GM18520 (cell line): ENCODE measurements around the gene PCSK9.

Experiments
- ATAC-seq: cut with Tn5 transposase; IDR thresholded peaks from one replicate; pipeline ENCODE4 v1.9.1; 2021; ENCODE audit not compliant: unreplicated experiment

The PCSK9 gene

DNA sequence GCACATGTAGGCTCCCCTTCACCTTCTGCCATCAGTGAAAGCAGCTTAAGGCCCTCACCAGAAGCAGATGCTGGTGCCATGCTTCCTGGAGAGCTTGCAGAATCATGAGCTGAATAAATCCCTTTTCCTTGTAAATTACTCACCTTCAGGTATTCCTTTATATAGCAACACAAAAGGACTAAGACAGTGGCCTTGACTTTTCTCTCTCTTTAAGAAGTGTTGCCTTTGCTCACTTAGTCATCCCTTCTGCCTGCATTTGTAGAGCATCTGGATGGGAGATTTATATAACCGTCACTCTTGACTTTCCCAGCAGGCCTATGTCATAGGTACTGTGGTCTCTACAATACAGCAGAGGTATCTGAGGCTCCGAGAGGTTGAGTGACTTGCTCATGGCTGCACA, 3.7 kb downstream of the PCSK9 start:
- ATAC-seq: no peak

DNA sequence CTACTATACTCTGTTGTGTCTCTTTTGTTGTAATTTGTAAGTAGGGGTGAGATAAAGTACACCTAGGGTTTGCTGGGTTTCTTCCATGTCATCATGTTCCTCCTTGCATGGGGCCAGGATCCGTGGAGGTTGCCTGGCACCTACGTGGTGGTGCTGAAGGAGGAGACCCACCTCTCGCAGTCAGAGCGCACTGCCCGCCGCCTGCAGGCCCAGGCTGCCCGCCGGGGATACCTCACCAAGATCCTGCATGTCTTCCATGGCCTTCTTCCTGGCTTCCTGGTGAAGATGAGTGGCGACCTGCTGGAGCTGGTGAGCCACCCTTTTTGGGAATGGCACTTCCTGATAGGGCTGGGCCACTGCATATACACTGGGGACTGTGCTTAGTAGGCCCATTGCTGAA, 4.4 kb downstream of the PCSK9 start:
- ATAC-seq: no peak

DNA sequence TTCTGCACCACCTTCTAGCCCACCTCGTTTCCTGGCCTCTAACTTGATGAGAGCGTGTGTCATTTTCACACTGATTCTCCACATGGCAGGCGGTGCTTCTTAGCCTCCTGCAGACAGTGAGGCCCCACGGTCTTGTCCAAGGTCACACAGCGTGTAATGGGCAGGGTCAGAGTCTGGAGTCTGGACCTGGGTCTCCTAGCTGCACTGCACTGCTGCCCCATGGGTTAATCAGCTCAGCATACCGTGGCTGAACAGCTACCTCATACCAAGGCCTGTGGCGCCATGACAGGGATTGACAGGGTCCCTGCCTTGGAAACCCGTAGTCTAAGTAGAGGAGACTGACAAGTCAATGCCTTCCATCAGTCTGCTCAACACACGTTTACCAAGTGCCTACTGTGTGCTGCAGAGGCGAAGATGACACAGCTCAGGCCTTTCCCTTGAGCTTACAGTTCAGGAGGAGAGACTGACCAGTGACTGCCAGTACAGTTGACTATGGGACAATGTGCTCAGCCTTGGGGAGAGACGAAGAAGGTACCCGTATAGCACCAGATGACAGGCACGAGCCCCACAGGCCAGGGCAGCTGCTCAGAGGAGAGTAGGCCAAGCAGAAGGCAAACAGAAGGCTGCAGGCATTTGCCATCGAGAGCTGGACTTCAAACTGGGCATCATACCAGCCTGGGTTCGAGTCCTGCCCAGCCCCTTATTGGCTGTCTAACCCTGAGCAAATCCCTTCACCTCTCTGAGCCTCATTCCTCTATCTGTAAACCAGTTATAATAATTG, 5.5 kb downstream of the PCSK9 start:
- ATAC-seq: no peak

DNA sequence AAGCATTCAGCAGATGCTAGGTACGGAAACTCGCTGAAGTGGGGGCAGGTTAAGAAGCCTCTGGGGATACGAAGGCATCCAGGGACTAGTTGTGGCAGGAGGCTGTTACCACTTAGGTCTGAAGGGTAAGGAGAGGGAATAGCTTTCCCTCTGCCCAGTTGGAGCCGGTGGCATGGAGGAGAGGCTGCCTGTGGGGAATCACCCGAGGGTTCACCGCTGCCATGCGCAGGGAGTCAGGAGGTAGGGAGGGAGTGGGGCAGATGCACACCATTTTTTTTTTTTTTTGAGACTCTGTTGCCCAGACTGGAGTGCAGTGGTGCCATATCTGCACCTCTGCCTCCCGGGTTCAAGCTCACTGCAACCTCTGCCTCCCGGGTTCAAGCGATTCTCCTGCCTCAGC, 6.1 kb downstream of the PCSK9 start:
- ATAC-seq: no peak

DNA sequence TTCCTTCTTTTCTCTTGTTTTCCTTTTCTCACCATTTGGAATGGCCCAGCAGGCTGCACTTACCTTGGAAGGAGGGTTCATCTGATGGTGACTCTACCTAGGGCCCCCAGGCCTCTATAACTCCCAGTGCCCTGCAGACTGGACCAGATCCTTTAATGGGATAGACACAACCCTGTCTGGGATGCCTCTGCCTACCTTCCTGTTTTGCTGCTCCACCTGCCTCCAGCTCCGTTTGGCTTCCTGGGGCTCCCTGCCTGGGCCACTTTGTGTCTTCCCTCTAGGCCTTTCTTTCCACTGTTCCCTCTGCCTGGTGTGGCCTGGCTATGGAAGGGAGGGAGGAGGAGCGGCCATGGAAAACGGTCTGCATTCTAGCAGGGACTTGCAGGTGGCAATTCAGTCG, 7.5 kb downstream of the PCSK9 start:
- no peak for ATAC-seq

DNA sequence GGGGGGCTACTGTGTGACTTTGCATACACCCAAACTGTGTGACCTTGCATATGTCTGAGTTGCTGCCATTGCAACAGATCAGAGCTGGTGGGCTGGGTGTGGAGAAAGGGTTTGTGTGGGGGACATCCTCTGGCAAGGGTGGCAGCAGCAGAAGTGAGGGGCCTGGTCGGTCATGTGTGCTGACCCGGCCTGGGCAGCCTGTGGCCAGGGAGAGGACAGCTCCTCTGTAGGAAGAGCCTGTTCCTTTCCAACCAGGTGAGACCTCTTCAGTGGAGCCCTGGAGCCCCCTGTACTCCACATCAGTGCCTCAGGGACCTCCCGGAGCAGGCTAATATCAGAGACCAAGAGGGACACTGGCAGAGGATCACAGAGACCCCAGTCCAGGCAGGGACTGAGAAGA, 8.3 kb downstream of the PCSK9 start:
- ATAC-seq: no peak

DNA sequence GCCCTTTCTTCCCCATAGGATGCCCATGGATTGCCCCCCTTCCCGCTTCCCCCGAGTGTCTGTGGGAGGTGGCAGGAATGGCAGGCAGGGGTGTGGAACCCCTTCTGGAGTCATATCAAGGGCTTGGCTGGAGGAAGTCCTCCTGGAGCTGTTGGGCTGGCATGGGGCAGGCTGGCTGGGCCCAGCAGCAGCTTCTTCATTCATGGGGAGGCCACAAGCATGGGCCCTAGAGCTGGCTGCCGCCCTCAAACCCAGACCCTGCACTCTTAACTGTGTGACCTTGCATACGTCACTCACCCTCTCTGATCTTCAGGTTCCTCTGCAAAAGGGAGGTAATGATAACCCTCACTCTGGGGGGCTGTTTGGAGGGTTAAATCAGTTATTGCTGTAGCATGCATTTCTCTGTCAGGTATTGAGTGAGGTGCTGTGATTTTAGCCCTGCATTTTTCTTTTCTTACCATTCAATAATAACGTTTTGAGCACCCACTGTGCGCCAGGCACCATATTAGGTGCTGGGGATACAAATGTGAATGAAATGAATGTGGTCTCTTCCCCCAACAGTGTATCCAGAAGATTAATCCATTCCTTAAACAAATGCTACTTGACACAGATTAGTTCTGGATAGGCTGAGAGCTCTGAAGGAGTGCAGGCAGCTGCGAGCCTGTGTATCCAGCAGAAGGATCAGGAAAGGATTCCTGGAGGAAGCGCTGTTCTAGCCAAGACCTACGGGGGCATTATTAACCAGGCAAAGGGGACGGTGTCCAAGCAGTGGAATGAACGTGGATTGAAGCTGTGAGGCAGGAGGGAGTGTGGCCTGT, 9.3 kb downstream of the PCSK9 start:
- no peak for ATAC-seq

DNA sequence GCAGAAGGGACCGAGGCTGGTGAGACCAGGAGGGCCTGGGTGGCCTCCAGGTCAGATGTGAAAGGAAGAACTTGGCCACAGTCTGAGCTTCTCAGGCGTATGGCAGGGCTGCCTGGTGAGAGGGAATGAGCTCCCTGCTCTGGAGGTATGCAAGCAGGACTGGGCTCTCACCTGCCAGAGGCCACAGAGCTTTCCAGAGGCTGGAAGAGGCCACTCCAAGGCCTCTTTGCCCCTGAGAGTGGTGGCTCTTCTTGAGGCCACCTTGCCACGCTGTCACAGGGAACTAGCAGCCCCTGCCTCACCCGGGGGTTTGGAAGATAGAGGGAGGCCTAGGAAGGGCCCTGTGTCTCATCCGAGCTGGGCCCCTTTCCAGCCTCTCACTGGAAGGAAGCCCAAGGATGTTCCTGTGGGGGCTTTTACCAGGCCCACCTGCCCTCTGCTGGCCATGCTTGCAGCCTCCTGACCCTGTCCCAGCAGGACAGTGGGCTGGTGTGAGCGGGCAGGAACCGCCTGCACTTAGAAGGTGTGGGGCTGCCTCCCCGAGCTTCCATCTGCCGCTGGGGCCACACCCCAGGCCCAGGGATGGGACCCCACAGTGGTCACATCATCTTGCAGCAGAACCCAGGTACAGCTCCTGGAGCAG, 10.0 kb downstream of the PCSK9 start:
- ATAC-seq: no peak

DNA sequence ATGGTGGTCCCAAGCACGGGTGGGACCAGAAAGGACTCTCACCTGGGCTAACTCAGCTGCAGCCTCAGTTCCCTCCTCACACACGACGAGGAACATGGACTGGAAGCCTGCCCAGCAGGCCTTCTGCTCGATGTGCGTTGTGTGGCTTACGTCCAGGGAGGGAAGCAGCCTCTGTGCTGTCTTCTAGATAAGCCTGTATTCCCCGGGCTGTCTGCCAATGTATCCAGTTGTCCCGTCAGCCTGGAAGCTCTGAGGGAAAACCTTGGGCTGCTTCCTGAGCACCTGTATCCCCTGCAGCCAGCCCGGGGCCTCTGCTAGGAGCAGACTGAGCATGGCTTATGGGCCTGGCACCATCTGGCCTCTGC, 10.5 kb downstream of the PCSK9 start:
- ATAC-seq: no peak

DNA sequence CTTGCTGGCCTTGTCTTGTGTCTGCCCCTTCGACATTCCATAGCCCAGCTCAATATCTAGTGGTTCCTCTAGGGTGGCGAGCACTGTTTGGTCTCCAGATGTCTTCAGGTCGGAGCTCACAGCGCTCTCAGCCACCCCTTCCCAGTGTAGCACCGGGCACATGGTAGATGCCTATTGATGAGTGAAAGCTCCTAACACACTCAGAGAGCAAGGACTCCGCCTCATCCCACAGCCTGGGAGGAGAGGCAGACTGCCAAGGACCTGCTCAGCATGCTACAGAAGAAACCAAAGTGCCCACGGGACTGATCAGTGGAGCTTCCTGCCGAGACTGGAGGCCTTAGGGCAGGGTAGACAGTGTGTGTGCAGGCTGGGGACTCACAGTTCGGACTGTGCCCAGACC, 10.9 kb downstream of the PCSK9 start:
- ATAC-seq: no peak

DNA sequence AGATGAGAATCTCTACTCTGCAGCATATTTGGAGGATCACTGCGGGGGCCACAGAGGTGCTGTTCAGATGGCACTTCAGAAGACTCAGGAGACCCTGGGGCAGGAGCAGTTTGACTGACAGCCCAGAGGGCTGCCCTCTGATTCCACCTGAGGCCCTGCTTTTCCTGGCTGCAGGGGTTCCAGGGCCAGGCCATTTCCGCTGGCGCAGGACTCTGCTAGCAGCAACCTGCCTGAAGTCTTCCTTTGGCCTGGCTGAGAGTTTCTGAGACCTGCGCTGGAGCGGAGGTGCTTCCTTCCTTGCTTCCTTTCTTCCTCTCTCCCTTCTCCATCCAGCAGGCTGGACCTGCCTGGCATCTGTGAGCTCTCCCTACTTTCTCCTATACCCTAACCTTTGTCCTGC, 11.8 kb downstream of the PCSK9 start:
- ATAC-seq: no peak

DNA sequence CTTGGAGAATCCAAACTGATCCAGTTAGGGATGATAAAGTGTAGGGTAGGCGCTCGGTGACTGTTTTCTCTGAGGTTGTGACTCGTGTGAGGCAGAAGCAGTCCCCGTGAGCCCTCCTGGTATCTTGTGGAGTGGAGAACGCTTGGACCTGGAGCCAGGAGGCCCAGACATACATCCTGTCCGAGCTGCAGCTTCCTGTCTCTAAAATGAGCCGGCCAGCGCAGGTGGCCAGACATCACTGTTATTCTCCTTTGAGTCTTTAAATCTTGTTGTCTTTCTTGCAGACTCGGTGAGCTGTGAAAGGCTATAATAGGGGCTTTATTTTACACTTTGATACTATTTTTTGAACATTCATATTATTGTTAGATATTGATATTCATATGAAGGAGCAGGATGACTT, 12.3 kb downstream of the PCSK9 start:
- no peak for ATAC-seq

DNA sequence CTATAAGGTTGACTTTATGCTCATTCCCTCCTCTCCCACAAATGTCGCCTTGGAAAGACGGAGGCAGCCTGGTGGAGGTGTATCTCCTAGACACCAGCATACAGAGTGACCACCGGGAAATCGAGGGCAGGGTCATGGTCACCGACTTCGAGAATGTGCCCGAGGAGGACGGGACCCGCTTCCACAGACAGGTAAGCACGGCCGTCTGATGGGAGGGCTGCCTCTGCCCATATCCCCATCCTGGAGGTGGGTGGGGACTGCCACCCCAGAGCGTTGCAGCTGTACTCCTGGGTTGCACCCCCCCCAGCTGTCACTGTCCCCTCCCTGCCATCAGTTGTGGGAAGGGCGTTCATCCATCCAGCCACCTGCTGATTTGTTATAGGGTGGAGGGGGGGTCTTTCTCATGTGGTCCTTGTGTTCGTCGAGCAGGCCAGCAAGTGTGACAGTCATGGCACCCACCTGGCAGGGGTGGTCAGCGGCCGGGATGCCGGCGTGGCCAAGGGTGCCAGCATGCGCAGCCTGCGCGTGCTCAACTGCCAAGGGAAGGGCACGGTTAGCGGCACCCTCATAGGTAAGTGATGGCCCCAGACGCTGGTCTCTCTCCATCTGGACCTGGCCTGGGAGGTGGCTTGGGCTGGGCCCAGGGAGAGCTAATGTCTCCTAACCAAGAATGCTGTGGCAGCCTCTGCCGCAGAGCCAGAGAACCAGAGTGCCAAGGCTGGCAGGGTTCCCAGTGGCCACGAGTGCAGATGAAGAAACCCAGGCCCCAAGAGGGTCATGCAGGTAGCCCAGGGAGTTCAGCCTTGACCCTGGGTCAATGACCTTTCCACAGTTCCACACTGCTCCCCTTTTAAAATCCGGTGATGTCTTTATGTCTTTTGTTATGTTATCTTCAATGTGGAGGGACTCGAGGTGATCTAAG, 13.1 kb downstream of the PCSK9 start:
- ATAC-seq: no peak

DNA sequence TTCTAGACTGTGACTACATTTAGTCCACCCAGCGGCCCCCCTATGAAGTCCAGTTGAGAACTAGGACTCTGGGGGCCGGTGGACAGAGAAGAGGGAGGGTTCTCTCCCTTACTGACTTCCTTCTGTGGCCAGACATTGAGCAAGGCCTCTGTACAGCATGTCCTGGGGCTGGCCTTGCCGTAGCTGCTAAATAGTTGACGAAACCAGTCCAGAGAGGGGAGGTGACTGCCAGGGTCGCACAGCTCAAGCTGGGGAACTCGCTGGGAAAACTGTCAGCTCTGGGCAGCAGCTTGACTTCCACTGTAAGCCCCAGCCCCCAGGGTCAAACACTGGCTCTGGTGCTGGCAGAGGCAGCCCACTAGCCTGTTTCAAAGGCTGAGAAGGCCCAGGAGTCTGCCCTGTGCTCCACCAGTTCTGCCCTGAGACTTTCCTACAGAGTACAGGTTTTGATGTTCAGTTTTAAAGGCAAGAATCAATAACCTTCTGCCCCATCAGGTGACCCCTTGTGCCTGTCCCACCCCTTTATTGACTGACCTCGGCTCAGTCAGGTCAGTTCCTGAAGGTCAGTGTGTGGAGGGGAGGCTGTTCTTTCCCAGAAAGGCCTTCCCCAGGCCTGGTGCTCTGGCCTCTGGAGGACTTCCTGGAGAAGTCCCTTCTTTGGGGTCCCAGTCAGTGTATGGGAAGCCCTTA, 14.1 kb downstream of the PCSK9 start:
- no peak for ATAC-seq

DNA sequence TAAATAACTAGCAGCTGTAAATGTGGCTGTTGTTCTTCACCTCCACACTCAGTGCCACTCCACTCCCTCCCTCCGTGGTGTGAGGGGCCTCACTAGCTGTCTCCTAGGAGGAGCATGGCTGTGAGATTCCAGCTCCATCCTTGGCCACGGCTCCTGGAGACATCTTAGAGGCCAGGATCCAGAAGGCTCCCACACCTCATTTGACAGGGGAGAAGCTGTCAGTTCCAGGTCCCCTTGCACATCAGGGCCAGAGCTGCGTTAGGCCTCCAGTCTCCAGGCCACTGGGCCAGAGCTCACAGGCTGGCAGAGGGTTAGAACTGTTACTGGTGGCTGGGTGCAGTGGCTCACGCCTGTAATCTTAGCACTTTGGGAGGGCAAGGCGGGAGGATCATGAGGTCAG, 15.0 kb downstream of the PCSK9 start:
- ATAC-seq: no peak

DNA sequence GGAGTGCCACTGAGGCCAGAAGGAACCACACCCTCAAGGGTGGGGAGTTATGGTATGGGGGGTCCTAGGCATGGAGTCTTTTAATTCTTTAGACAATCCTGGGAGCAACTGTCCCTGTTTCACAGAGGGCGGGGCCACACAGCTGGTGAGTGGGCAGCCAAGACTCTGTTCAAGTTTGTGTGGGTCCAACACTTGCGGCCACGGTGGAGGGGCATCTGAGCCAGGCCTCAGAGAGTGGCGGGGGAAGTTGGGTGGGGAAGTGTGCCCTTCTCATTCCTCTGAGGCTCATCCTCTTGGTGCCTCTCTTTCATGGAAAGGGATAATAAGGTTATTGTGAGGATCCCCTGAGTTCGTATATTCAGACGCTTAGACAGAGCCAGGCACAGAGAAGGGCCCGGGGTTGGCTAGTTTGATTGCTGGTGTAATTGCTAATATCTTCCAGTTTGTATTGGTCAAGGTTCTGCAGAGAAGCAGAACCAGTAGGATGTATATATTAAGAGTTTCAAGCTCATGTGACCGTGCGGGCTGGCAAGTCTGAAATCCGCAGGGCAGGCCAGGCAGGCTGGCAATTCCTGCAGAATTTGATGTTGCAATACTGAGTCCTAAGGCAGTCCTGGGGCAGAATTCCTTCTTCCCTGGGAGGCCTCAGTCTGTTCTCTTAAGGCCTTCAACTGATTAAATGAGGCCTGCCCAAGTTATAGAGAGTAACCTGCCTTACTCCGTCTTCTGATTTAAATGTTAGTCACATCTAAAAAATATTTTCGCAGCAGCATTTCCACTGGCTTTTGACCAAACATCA, 15.9 kb downstream of the PCSK9 start:
- ATAC-seq: no peak

DNA sequence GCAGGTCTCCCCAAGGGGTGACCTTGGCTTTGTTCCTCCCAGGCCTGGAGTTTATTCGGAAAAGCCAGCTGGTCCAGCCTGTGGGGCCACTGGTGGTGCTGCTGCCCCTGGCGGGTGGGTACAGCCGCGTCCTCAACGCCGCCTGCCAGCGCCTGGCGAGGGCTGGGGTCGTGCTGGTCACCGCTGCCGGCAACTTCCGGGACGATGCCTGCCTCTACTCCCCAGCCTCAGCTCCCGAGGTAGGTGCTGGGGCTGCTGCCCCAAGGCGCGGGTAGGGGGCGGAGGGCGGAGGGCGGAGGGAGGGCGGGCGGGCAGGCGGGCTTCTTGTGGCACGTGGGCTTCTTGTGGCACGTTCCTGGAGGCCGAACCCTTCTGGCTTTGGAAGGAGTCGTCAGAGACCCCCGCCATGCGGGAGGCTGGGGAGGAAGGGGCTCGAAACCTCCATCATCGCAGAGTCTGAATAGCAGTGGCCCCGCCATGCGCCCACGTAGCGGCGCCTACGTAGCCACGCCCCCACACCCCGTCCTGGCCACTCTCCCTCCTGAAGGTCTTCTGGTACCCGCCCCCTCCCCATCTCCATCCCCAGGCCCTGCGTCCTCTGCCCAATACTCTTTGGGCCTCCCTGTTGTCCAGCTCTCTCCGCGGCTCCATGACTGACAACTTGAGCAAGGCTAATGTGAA, 16.7 kb downstream of the PCSK9 start:
- ATAC-seq: no peak

DNA sequence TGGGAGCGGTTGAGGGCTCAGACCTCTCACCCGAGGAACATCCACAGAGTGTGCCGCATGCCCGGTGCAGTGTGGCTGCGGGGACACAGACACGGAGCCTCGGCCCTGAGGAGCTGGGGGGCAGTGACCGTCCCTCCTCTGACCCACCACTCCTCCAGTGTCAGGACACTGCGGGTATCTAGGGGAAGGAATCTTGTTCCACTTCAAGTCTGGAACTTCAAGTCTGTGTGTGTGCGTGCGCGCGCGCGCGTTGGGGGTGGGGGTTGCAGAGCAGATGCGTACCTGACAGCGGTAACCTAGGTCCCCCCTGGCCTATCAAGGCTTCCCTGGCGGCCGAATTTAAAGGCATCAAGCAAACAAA, 17.3 kb downstream of the PCSK9 start:
- no peak for ATAC-seq

DNA sequence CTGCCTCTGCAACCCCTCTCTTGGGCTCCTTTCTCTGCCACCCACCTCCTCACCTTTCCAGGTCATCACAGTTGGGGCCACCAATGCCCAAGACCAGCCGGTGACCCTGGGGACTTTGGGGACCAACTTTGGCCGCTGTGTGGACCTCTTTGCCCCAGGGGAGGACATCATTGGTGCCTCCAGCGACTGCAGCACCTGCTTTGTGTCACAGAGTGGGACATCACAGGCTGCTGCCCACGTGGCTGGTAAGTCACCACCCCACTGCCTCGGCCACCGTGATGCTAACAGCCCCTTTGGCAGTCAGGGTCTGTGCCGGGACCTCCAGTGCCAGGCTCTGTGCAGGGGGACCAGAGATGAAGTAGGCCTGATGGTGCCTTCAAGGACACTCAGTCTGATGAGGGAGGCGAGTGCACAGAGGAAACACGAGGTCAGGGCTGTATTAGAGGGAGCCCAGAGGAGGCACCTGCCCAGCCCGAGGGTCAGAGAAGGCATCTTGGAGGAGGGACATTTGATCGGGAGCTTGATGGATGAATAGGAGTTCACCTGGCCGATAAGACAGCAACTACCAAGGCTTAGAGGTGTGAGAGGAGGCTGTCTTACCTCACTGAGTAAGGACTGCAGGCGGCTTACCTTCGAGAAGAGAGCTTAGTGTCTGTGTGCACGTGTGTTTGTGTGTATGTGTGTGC, 18.1 kb downstream of the PCSK9 start:
- no peak for ATAC-seq
